PC-3 (cell line): Measurements from ENCODE around the gene LMBRD1. TPM values are rescaled to one million over a fixed set of nuclear protein-coding genes. Genes with fewer than 3 reads are reported as not detected.

Source experiments
- ATAC-seq: fragments of 200-7000 bp; cut with Tn5 transposase; 2 replicates; pipeline ENCODE4 v1.9.1; 2020; ENCODE audit warnings: mild to moderate bottlenecking, moderate library complexity
- BruUV-seq: library from RNA; stranded (reverse); fragments of 400-500 nt; replicated peaks from 2 replicates; lab custom pipeline; 2021; lab: Mats Ljungman, UMichigan
- CTCF ChIA-PET: fragments of 300-600 bp; sonication (Branson Sonifier 250); formaldehyde crosslinking; loops from one replicate; lab custom pipeline; 2022; ENCODE audit warnings: antibody characterized with exemption; lab: Charles Lee
- POLR2A ChIA-PET: fragments of 300-600 bp; sonication (Branson Sonifier 250); formaldehyde crosslinking; loops from one replicate; lab custom pipeline; 2022; ENCODE audit warnings: antibody characterized with exemption; ENCODE audit not compliant: unreplicated experiment; lab: Charles Lee
- DNase-seq: peaks from one replicate; pipeline ENCODE4 v3.0.0-alpha.2; 2015
- H2AFZ ChIP-seq: fragments of 300-600 bp; sonication (generic); 2 replicates; pipeline ENCODE4 v1.6.0; 2016; ENCODE audit warnings: antibody characterized with exemption, low read length
- H3F3A ChIP-seq: fragments of 300-600 bp; sonication (generic); one replicate; pipeline ENCODE4 v1.6.0; 2017; ENCODE audit warnings: antibody characterized with exemption, low read length, control low read depth, mild to moderate bottlenecking; ENCODE audit not compliant: unreplicated experiment
- H3K27ac ChIP-seq: fragments of 300-600 bp; sonication (generic); 2 replicates; pipeline ENCODE4 v1.5.1; 2016; ENCODE audit warnings: mild to moderate bottlenecking, low read length
- H3K27me3 ChIP-seq: fragments of 300-600 bp; sonication (generic); 2 replicates; pipeline ENCODE4 v1.6.1; 2016; ENCODE audit warnings: low read length, mixed read lengths
- H3K36me3 ChIP-seq: fragments of 300-600 bp; sonication (generic); 2 replicates; pipeline ENCODE4 v1.6.1; 2016; ENCODE audit warnings: low read depth, mixed run types, low read length, mixed read lengths
- H3K4me1 ChIP-seq: fragments of 300-600 bp; sonication (generic); 2 replicates; pipeline ENCODE4 v1.5.1; 2016; ENCODE audit warnings: low read length; ENCODE audit not compliant: insufficient read depth
- H3K4me2 ChIP-seq: fragments of 300-600 bp; sonication (generic); 2 replicates; pipeline ENCODE4 v1.6.0; 2016; ENCODE audit warnings: low read length
- H3K4me3 ChIP-seq: fragments of 300-600 bp; sonication (generic); 2 replicates; pipeline ENCODE4 v1.5.1; 2016; ENCODE audit warnings: mild to moderate bottlenecking, low read length, mixed read lengths
- H3K79me2 ChIP-seq: fragments of 300-600 bp; sonication (generic); 2 replicates; pipeline ENCODE4 v1.6.1; 2017; ENCODE audit warnings: low read length, mixed read lengths
- H3K9ac ChIP-seq: fragments of 300-600 bp; sonication (generic); 2 replicates; pipeline ENCODE4 v1.6.0; 2016; ENCODE audit warnings: mild to moderate bottlenecking, low read length
- H3K9me2 ChIP-seq: fragments of 300-600 bp; sonication (generic); replicated peaks from 2 replicates; pipeline ENCODE4 v1.6.1; 2016; ENCODE audit warnings: mixed run types, low read length, mixed read lengths
- H3K9me3 ChIP-seq: fragments of 300-600 bp; sonication (generic); 2 replicates; pipeline ENCODE4 v1.6.1; 2016; ENCODE audit warnings: low read length, mixed read lengths
- H4K20me1 ChIP-seq: fragments of 300-600 bp; sonication (generic); 2 replicates; pipeline ENCODE4 v1.6.1; 2016; ENCODE audit warnings: low read length, mixed read lengths
- EZH2 ChIP-seq: fragments of 300-600 bp; sonication (generic); IDR thresholded peaks from one replicate; pipeline ENCODE4 v1.6.1; 2017; ENCODE audit warnings: antibody characterized with exemption, mild to moderate bottlenecking, low read length; ENCODE audit not compliant: unreplicated experiment
- EZH2phosphoT487 ChIP-seq: fragments of 300-600 bp; sonication (generic); IDR thresholded peaks from 2 replicates; pipeline ENCODE4 v1.6.1; 2018; ENCODE audit warnings: mild to moderate bottlenecking, antibody characterized with exemption, low read length, borderline replicate concordance
- intact Hi-C: fragments of 100-400 bp; cut with micrococcal nuclease; formaldehyde crosslinking; loops from 2 replicates; pipeline ENCODE4 v1.9.0; 2023
- total RNA-seq: library from RNA; depleted of rRNA; stranded (reverse); fragments of >200 nt; gene quantifications from 2 replicates; pipeline ENCODE4 v1.2.3, GENCODE V29; 2014
- TF ChIP-seq, protein P1 (sequence below): fragments of 300-600 bp; sonication (generic); conservative IDR thresholded peaks from 2 replicates; pipeline ENCODE4 v1.5.1; 2017; ENCODE audit warnings: antibody characterized with exemption, low read depth, mild to moderate bottlenecking, low read length

The LMBRD1 gene
- total RNA-seq, 1 experiment from 2014 or later, result 5.4 TPM

DNA sequence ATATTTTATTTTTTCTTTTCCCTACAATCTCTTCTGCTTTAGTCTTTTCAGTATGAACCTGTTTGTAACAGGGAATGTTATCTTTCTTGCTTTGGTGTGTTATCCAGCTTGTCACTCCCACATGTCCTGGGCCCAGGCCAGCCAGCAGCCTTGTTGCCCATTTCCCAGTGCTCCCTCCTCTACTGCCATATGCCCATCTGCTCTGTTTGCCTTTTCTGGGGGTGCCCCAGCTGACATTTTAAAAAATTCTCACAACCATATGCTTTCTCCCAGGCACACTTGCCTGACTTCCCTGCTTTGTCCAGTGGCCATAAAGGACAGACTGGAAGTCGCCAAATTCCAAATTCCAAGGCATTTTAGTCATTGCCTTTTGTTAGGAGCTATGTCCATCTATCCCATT is 23.6 kb upstream of the LMBRD1 start:
- no peak overlapping the region for H3K27ac ChIP-seq
- no peak overlapping the region for H3K4me3 ChIP-seq
- TF ChIP-seq, protein P1, sequence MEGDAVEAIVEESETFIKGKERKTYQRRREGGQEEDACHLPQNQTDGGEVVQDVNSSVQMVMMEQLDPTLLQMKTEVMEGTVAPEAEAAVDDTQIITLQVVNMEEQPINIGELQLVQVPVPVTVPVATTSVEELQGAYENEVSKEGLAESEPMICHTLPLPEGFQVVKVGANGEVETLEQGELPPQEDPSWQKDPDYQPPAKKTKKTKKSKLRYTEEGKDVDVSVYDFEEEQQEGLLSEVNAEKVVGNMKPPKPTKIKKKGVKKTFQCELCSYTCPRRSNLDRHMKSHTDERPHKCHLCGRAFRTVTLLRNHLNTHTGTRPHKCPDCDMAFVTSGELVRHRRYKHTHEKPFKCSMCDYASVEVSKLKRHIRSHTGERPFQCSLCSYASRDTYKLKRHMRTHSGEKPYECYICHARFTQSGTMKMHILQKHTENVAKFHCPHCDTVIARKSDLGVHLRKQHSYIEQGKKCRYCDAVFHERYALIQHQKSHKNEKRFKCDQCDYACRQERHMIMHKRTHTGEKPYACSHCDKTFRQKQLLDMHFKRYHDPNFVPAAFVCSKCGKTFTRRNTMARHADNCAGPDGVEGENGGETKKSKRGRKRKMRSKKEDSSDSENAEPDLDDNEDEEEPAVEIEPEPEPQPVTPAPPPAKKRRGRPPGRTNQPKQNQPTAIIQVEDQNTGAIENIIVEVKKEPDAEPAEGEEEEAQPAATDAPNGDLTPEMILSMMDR, result no peak
- TF ChIP-seq EZH2 (no peak), EZH2phosphoT487 (no peak)
- CTCF ChIA-PET, result no interaction called here
- H3F3A ChIP-seq, result no peaks in the 10 kb centered on the region
- no peak overlapping the region for H2AFZ ChIP-seq
- no peaks in the 10 kb centered on the region for H3K79me2 ChIP-seq
- no peaks in the 10 kb centered on the region for H3K27me3 ChIP-seq
- H3K36me3 ChIP-seq, result no peaks in the 10 kb centered on the region
- H3K9ac ChIP-seq, result no peak overlapping the region
- no peaks in the 10 kb centered on the region for H4K20me1 ChIP-seq
- DNase-seq, result no peak
- BruUV-seq, result no TSS peak
- POLR2A ChIA-PET, result no interaction called here
- H3K9me3 ChIP-seq, result no peaks in the 10 kb centered on the region
- intact Hi-C loops, result no loop called here
- ATAC-seq, result no peak
- H3K4me2 ChIP-seq, result no peak overlapping the region
- no peaks in the 10 kb centered on the region for H3K9me2 ChIP-seq
- H3K4me1 ChIP-seq, result no peaks in the 10 kb centered on the region

DNA sequence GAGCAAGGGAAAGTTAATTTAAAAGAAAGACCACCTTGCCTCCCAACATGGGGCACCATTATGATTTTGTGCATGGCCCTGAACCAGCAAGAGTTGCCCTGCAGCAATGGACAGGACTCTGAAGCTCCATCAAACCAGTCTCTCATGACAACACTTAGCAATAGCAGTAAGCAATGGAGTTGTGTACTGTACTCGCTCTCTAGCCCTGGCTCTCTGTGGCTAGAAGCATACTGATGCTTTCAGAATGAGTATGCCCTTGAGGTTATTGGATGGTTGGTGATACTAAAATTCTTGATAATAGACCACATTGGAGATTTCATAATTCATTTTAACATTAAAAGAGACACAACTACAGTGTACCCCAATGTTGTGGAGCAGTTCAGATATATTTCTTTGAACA is 23.2 kb upstream of the LMBRD1 start:
- Histone ChIP-seq H3F3A (no peaks in the 10 kb centered on the region), H3K9me3 (no peaks in the 10 kb centered on the region), H3K4me1 (no peaks in the 10 kb centered on the region), H3K9ac (no peak overlapping the region), H3K79me2 (no peaks in the 10 kb centered on the region), H3K36me3 (no peaks in the 10 kb centered on the region), H4K20me1 (no peaks in the 10 kb centered on the region), H2AFZ (no peak overlapping the region), H3K27ac (no peak overlapping the region), H3K4me3 (no peak overlapping the region), H3K27me3 (no peaks in the 10 kb centered on the region), H3K9me2 (no peaks in the 10 kb centered on the region), H3K4me2 (no peak overlapping the region)
- TF ChIP-seq, protein P1, result no peak
- TF ChIP-seq EZH2phosphoT487, result no peak
- TF ChIP-seq EZH2, result no peak
- BruUV-seq, result no TSS peak
- no peak for ATAC-seq
- ChIA-PET POLR2A (no interaction called here), CTCF (no interaction called here)
- DNase-seq, result no peak
- intact Hi-C loops, result no loop called here

DNA sequence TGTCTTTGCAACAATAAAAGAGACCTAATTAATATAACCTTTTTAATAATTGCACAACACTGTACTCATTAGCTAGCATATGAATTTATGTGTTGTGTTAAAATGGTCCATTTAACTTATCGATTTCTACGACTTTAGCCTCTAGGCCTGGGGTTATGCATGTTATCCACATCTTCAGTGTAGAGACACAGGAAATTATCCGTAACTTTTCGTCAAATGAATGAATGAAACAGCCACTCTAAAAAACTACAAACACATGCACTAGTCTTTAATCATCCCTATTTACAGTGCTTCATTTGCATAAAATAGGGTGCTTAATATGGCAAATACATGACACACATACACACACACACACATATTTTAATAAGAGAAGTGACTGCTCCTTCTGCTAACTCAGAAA is 22.3 kb upstream of the LMBRD1 start:
- Histone ChIP-seq H4K20me1 (no peaks in the 10 kb centered on the region), H3K4me1 (no peaks in the 10 kb centered on the region), H3K4me2 (no peak overlapping the region), H3K9me2 (no peaks in the 10 kb centered on the region), H3K27ac (no peak overlapping the region), H3K9me3 (no peaks in the 10 kb centered on the region), H3F3A (no peaks in the 10 kb centered on the region), H2AFZ (no peak overlapping the region), H3K79me2 (no peaks in the 10 kb centered on the region), H3K27me3 (no peaks in the 10 kb centered on the region), H3K4me3 (no peak overlapping the region), H3K9ac (no peak overlapping the region), H3K36me3 (no peaks in the 10 kb centered on the region)
- TF ChIP-seq EZH2phosphoT487 (no peak), EZH2 (no peak)
- TF ChIP-seq, protein P1, result no peak
- CTCF ChIA-PET, result no interaction called here
- DNase-seq, result no peak
- intact Hi-C loops, result no loop called here
- no TSS peak for BruUV-seq
- no peak for ATAC-seq
- POLR2A ChIA-PET, result no interaction called here
